Measurements from ENCODE around the gene BTG1. TPM values are rescaled to one million over a fixed set of nuclear protein-coding genes. Genes with fewer than 3 reads are reported as not detected.

The BTG1 gene
- total RNA-seq, 1 donor from 2014 or later = 45.1 TPM

- peaks cover 10% of the 10 kb centered on the region for H3K4me1 Mint-ChIP-seq
- H4K20me1 ChIP-seq (ENCODE audit: low read depth) = no peaks in the 10 kb centered on the region
- DNase-seq (ENCODE audit: low spot score) = no peak
- peaks cover 2% of the 10 kb centered on the region for H3K27me3 Mint-ChIP-seq (ENCODE audit: insufficient read depth, low read depth)
- H3K36me3 Mint-ChIP-seq = no peaks in the 10 kb centered on the region
- peaks cover 2% of the 10 kb centered on the region for H3K9me3 Mint-ChIP-seq
- no peaks in the 10 kb centered on the region for H3K27me3 ChIP-seq
- TF ChIP-seq CTCF (IDR thresholded peaks at IDR 0.05) (no peak), EZH2phosphoT487 (IDR thresholded peaks at IDR 0.05) (no peak), EZH2 (IDR thresholded peaks at IDR 0.05) (no peak)
- H3K4me1 ChIP-seq = peaks cover 26% of the 10 kb centered on the region
- H3K27ac Mint-ChIP-seq = no peak overlapping the region
- H3K79me2 ChIP-seq (ENCODE audit: low read depth) = no peaks in the 10 kb centered on the region
- H2AFZ ChIP-seq (replicated peaks) = no peak overlapping the region
- H3K9me3 ChIP-seq (ENCODE audit: low read depth) = no peaks in the 10 kb centered on the region
- H3K4me2 ChIP-seq = no peak overlapping the region
- no peak overlapping the region for H3K9ac ChIP-seq
- H3F3A ChIP-seq (ENCODE audit: low read depth) = no peaks in the 10 kb centered on the region
- H3K36me3 ChIP-seq = no peaks in the 10 kb centered on the region
- H3K4me3 Mint-ChIP-seq = no peak overlapping the region
- H3K4me3 ChIP-seq = no peak overlapping the region
- H3K27ac ChIP-seq = no peak overlapping the region
Observed at GRCh38 chr12:92162079-92162478, 16.4 kb upstream of the BTG1 start.

- no peak overlapping the region for H3K4me2 ChIP-seq
- no peaks in the 10 kb centered on the region for H4K20me1 ChIP-seq (ENCODE audit: low read depth)
- no peaks in the 10 kb centered on the region for H3K36me3 ChIP-seq
- no peak overlapping the region for H3K27ac ChIP-seq
- no peak overlapping the region for H3K9ac ChIP-seq
- H3K4me3 ChIP-seq = no peak overlapping the region
- no peaks in the 10 kb centered on the region for H3K9me3 ChIP-seq (ENCODE audit: low read depth)
- no peaks in the 10 kb centered on the region for H3K36me3 Mint-ChIP-seq
- H3K9me3 Mint-ChIP-seq = peaks cover 2% of the 10 kb centered on the region
- H3K4me1 ChIP-seq = peaks cover 4% of the 10 kb centered on the region
- no peak overlapping the region for H2AFZ ChIP-seq (replicated peaks)
- H3K27me3 Mint-ChIP-seq (ENCODE audit: insufficient read depth, low read depth) = peaks cover 2% of the 10 kb centered on the region
- H3K4me3 Mint-ChIP-seq = no peak overlapping the region
- H3K79me2 ChIP-seq (ENCODE audit: low read depth) = no peaks in the 10 kb centered on the region
- DNase-seq (ENCODE audit: low spot score) = no peak
- no peaks in the 10 kb centered on the region for H3F3A ChIP-seq (ENCODE audit: low read depth)
- H3K27ac Mint-ChIP-seq = no peak overlapping the region
- TF ChIP-seq EZH2phosphoT487 (IDR thresholded peaks at IDR 0.05) = no peak
- TF ChIP-seq CTCF (IDR thresholded peaks at IDR 0.05) = no peak
- no peaks in the 10 kb centered on the region for H3K27me3 ChIP-seq
- peaks cover 7% of the 10 kb centered on the region for H3K4me1 Mint-ChIP-seq
Observed at GRCh38 chr12:92158796-92159439, 13.3 kb upstream of the BTG1 start.

GRCh38 chr12:92156704-92157395 lies 11.2 kb upstream of the BTG1 start:
- Histone ChIP-seq H4K20me1 (ENCODE audit: low read depth) (no peaks in the 10 kb centered on the region), H3K4me3 (no peak overlapping the region), H3K27ac (no peak overlapping the region), H3K4me1 (peaks cover 4% of the 10 kb centered on the region), H3K79me2 (ENCODE audit: low read depth) (no peaks in the 10 kb centered on the region), H3F3A (ENCODE audit: low read depth) (no peaks in the 10 kb centered on the region), H2AFZ (replicated peaks) (no peak overlapping the region), H3K4me2 (no peak overlapping the region), H3K36me3 (no peaks in the 10 kb centered on the region), H3K9me3 (ENCODE audit: low read depth) (no peaks in the 10 kb centered on the region), H3K9ac (no peak overlapping the region), H3K27me3 (no peaks in the 10 kb centered on the region)
- TF ChIP-seq EZH2 (IDR thresholded peaks at IDR 0.05) (no peak), EZH2phosphoT487 (IDR thresholded peaks at IDR 0.05) (no peak), CTCF (IDR thresholded peaks at IDR 0.05) (no peak)
- DNase-seq (ENCODE audit: low spot score) = no peak
- Mint-ChIP-seq H3K4me1 (peaks cover 7% of the 10 kb centered on the region), H3K36me3 (no peaks in the 10 kb centered on the region), H3K27me3 (ENCODE audit: insufficient read depth, low read depth) (peaks cover 2% of the 10 kb centered on the region), H3K4me3 (no peak overlapping the region), H3K9me3 (no peaks in the 10 kb centered on the region), H3K27ac (no peak overlapping the region)
